Stimulated activated CD4-positive, alpha-beta T cell treated with anti-CD3 and anti-CD28 coated beads, Interleukin-15, amount 100 ng/mL, for 1 hour (primary cell): Measurements from ENCODE around the gene ABCC3.

Source experiments
- DNase-seq, 2 donors: peaks; one replicate each; pipeline ENCODE4 v3.0.0-alpha.2; 2020; ENCODE audit warnings: low read depth in 1 of 2, low spot score in 1 of 2

The ABCC3 gene, protein sequence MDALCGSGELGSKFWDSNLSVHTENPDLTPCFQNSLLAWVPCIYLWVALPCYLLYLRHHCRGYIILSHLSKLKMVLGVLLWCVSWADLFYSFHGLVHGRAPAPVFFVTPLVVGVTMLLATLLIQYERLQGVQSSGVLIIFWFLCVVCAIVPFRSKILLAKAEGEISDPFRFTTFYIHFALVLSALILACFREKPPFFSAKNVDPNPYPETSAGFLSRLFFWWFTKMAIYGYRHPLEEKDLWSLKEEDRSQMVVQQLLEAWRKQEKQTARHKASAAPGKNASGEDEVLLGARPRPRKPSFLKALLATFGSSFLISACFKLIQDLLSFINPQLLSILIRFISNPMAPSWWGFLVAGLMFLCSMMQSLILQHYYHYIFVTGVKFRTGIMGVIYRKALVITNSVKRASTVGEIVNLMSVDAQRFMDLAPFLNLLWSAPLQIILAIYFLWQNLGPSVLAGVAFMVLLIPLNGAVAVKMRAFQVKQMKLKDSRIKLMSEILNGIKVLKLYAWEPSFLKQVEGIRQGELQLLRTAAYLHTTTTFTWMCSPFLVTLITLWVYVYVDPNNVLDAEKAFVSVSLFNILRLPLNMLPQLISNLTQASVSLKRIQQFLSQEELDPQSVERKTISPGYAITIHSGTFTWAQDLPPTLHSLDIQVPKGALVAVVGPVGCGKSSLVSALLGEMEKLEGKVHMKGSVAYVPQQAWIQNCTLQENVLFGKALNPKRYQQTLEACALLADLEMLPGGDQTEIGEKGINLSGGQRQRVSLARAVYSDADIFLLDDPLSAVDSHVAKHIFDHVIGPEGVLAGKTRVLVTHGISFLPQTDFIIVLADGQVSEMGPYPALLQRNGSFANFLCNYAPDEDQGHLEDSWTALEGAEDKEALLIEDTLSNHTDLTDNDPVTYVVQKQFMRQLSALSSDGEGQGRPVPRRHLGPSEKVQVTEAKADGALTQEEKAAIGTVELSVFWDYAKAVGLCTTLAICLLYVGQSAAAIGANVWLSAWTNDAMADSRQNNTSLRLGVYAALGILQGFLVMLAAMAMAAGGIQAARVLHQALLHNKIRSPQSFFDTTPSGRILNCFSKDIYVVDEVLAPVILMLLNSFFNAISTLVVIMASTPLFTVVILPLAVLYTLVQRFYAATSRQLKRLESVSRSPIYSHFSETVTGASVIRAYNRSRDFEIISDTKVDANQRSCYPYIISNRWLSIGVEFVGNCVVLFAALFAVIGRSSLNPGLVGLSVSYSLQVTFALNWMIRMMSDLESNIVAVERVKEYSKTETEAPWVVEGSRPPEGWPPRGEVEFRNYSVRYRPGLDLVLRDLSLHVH (N-terminal part only)

GRCh38 chr17:50634224-50634914, at the start of gene ABCC3:
TSS of gene ABCC3 (plus strand) at chr17:50634881. CDS start at chr17:50634937, 56 bp downstream.
- no peak for DNase-seq

GRCh38 chr17:50585346-50585745, 49.3 kb upstream of the ABCC3 start:
- no peak for DNase-seq

- DNase-seq, result no peak
These were observed 48.8 kb upstream of the ABCC3 start for GRCh38 chr17:50585891-50586290.

GRCh38 chr17:50586421-50587247, 48.0 kb upstream of the ABCC3 start:
- no peak for DNase-seq

DNA sequence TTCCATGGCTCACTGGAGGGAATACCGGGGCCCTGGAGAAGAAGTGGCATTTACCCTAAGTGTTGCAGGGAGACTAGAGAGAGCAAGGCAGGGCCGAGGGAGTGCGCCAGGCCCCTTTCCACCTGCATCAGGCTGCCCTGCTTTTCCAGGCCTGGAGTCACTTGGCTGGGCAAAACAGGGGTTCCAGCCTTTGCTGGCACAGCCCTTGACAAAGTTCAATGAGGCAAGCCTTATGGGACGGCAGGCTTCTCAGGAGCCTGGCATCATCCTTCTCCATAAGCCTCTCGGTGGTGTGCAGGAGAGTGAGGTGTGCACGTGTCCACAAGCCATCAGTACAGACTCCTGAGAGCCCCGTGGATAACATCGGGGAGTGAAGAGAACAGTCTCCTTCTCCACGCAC, 47.1 kb upstream of the ABCC3 start:
- DNase-seq, result no peak

DNA sequence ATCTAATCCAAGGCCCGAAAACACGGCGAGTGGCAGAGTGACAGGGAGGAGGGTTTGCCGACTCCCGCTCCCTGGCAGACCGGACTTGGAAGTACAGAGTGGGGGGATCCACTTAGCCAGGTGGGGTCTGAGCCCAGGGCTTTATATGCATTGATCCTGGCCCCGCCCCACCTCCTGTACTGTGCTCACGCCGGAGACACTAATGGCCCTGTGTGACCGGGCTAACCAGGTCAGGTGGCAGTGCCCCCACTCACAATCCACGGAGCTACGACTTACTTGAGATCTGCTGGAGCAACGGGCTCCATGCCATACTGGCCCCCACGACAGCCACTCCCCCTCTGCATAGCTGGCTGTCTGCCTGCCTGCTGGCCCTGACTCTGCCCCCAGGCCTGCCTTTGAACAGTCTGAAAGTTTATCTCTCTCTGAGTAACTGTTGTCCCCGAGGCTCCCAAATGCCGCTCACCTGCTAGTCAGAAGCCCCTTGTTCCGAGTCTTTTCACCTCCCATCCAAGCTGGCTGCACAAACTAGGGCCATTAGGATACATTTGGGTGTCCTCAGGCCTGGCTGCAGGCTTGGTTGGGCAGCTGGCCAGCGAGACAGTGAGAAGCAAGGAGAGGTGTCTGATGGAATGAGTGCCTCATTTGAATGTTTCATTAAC, 46.2 kb upstream of the ABCC3 start:
- no peak for DNase-seq

DNA sequence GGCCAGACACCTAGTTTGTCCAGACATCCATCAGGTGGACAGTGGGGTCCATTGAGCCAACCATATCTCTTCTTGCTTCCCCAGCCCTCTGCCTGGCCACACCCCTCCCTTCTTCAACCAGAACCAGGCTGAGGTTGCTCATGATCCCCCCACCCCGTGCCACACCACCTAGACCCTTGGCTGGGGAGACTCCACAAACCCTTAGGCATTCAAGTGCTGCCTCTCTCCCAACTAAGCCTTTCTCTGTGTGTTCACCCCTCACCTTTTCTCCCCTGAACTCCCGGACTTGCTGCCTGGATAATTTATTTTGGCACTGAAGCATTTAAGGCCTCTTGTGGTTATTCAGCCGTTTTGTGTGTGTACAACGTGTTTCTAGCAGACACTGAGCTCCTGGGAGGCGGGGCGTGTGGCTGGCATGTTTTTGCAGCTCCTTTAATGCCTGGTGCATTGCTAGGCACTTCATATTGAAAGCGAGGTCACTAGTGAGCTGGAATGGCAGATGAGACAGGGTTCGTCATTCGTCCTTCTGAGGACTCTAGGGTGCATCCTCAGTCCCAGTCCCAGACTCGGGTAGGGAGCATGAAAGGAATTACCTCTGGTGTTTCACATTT, 45.5 kb upstream of the ABCC3 start:
- no peak for DNase-seq

DNA sequence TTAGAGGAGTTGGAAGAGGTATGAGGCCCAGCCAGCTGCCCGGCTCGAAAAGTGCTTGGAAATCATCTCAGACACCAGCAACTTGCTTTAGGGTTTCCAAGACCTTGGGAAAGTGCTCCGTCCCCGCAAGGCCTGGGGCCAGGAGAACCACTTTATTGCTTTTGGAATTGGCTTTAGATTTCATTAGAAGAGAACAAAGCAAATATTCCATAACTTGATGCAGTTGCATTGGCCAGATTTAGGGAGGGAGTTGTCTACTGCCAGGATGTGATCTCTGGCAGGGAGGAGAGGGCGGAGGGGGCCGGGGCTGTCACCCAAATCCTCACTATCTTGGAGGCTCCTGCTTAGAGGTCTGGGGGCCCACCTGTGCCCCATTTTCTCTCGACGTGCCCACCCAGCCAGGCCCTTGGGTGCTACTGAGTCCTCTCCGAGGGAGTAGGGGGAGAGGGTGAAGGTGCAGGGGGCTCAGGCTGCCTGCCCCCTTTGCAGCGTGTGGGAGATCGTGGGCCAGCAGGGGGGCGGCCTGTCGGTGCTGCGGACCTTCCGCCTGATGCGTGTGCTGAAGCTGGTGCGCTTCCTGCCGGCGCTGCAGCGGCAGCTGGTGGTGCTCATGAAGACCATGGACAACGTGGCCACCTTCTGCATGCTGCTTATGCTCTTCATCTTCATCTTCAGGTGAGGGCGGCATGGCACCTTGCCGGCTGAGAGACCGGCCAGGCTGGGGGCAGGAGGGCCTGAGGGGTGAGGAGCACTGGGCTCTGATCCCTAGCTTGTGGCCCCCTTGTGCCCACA, 43.5 kb upstream of the ABCC3 start:
- DNase-seq, result no peak

GRCh38 chr17:50593321-50593720, 41.4 kb upstream of the ABCC3 start:
- no peak for DNase-seq

GRCh38 chr17:50594128-50594823, 40.4 kb upstream of the ABCC3 start:
- DNase-seq, result no peak

DNA sequence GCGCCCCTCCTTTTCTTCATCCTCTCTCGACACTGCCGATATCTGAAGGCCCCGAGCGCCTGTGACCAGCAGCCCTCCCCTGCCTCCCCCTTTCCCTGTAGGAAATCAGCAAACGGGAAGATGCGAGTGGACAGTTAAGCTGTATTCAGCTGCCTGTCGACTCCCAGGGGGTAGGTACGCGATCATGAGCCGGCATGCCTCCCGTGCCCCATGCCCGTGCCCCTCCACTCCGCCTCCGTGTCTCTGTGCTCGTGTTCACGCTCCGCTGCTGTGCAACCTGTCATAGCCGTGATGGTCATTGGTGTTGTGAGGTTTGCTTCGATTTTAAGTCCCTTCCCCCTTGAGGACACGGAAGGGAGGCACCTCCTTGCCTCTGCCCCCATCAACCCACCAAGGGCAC, 39.8 kb upstream of the ABCC3 start:
- no peak for DNase-seq

DNA sequence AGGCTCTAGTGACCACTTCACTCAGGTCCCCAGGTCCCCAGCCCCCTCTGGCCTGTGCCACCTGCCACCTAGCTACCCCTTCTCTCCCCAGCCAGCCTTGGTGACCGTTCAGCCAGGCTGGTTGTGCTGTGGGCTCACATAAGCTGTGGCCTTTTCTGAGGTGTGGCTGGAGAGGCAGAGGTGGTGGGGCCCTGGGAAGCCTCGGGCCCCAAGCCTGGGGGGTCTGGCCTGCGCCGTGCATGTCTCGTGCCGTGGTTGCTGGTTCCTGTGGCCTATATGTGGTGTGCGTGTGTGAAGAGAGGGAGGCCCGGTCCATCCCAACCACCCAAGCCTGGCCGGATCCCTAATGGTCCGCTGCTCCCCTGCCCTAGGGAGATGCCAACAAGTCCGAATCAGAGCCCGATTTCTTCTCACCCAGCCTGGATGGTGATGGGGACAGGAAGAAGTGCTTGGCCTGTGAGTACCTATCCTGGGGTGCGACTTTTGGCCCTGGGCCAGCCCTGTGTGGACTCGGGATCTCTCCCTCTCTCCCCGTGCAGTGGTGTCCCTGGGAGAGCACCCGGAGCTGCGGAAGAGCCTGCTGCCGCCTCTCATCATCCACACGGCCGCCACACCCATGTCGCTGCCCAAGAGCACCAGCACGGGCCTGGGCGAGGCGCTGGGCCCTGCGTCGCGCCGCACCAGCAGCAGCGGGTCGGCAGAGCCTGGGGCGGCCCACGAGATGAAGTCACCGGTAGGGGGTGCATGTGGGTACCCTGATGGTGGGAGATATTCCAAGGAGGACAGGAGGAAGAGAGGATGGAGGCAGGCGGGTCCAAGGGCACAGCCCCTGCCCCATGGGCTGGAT, 38.3 kb upstream of the ABCC3 start:
- no peak for DNase-seq

- DNase-seq, result no peak
These were observed 36.2 kb upstream of the ABCC3 start for GRCh38 chr17:50598487-50598886.

GRCh38 chr17:50599606-50600005, 35.1 kb upstream of the ABCC3 start:
- DNase-seq, result no peak

GRCh38 chr17:50601823-50602375, 32.8 kb upstream of the ABCC3 start:
- DNase-seq, result no peak

GRCh38 chr17:50602836-50603235, 31.8 kb upstream of the ABCC3 start:
- no peak for DNase-seq
